GM12892 (cell line): ENCODE results near the gene ATRNL1.

Experiments used
- DNase-seq: peaks from one replicate; pipeline ENCODE4 v3.0.0; 2011; ENCODE audit not compliant: insufficient read length
- FAIRE-seq: peaks from 2 replicates; lab custom pipeline; 2011; peaks lifted over from hg19 to GRCh38; lab: Jason Lieb, UNC
- POLR2A ChIP-seq: IDR thresholded peaks from 2 replicates; pipeline ENCODE4 v1.6.1; 2011; ENCODE audit warnings: low read depth, low read length, control low read depth
- POLR2AphosphoS5 ChIP-seq: IDR thresholded peaks from 2 replicates; pipeline ENCODE4 v1.6.1; 2011; ENCODE audit warnings: low read depth, low read length, control low read depth
- TAF1 ChIP-seq: IDR thresholded peaks from 2 replicates; pipeline ENCODE4 v1.6.1; 2011; ENCODE audit warnings: low read depth, mild to moderate bottlenecking, control low read depth, low read length, borderline replicate concordance

Gene ATRNL1

DNA sequence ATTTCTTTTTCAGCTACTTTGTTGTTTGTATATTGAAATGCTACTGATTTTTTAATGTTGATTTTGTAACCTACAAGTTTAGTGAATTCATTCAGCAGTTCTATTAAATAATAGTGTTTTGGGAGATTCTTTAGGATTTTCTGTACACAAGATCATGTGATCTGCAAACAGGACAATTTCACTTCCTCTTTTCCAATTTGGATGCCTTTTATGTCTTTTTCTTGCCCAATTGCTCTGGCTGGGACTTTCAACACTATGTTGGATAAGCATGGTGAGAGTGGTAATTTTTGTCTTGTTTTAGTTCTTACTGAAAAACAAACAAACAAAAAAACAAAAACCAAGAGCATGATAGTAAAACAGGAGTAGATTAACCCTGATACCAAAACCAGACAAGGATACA lies 316.2 kb downstream of the ATRNL1 start:
- DNase-seq (no peak), FAIRE-seq (no peak)
- TF ChIP-seq TAF1 (no peak), POLR2A (no peak), POLR2AphosphoS5 (no peak)

- FAIRE-seq = no peak
Observed at GRCh38 chr10:115417585-115418265, 324.6 kb downstream of the ATRNL1 start.

GRCh38 chr10:115422624-115423023 lies 329.5 kb downstream of the ATRNL1 start:
- FAIRE-seq (no peak), DNase-seq (no peak)
- no peak for TF ChIP-seq POLR2AphosphoS5
- TF ChIP-seq TAF1 = no peak
- TF ChIP-seq POLR2A = no peak

More at GRCh38 chr10:115417585-115418265, 324.6 kb downstream of the ATRNL1 start:
- TF ChIP-seq TAF1 (no peak), POLR2AphosphoS5 (no peak), POLR2A (no peak)
- peak; percentile 5 for DNase-seq

GRCh38 chr10:115427611-115428010 lies 334.4 kb downstream of the ATRNL1 start:
- no peak for DNase-seq
- TF ChIP-seq POLR2A (no peak), POLR2AphosphoS5 (no peak), TAF1 (no peak)
- no peak for FAIRE-seq

DNA sequence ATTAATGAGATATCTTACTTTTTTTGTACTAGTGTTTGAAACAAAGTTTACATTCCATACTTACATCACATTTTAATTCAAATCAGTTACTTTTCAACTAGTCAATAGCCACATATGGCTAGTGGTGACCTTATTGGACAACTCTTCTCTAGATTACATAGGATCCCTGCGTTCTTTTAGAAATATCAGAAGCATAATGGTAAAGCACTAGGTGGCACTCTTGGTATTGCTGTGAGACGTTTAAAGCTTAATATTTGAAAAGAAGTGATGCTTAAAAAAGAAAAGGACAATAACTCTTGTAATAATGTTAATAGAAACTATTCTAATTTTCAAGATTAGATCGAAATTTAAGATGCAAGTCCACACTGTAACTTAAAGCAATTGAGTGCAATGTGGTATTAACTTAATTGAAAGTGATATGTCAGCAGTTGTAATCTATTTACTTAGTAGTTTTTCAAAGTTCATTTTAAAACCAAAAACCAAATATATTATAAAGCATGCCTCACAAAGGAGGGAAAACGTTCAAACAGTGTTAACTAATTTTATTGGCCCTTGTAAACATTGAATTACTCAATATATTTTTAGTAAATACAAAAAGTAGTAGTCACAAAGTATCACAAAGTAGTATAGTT lies 339.1 kb downstream of the ATRNL1 start:
- FAIRE-seq = no peak
- no peak for DNase-seq
- TF ChIP-seq TAF1 (no peak), POLR2AphosphoS5 (no peak), POLR2A (no peak)

- no peak for FAIRE-seq
- no peak for TF ChIP-seq TAF1
- TF ChIP-seq POLR2AphosphoS5 = no peak
- no peak for DNase-seq
Observed at GRCh38 chr10:115436999-115437398, 343.8 kb downstream of the ATRNL1 start.

DNA sequence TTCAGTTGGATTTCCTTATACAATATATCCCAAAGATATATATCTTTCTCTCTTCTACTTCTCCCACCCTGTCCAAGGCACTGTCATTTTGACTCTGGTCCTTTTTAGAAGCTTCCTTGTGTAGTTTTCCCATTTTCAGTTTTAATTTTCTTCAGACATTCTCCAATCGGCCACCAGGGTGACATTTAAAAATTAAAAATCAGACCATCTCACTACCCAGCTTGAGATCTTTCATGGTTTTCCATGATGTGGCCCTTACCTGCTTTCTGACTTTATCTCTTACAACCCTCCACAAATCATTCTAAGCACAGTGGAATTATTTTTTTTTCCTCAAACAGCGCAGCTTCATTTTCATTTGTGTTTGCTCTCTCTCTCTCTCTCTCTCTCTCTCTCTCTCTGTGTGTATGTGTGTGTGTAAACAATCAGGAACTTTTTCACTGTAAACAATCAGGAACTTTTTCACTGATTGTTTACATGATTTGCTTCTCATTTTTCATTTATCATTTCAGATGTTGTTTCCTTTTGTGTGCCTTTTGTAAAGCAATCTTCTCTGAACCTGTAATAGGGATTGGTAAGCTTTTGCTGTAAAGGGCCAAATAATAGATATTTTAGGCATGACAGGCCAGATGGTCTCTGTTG lies 348.9 kb downstream of the ATRNL1 start:
- TF ChIP-seq POLR2A (no peak), TAF1 (no peak)
- DNase-seq = no peak
- no peak for FAIRE-seq

DNA sequence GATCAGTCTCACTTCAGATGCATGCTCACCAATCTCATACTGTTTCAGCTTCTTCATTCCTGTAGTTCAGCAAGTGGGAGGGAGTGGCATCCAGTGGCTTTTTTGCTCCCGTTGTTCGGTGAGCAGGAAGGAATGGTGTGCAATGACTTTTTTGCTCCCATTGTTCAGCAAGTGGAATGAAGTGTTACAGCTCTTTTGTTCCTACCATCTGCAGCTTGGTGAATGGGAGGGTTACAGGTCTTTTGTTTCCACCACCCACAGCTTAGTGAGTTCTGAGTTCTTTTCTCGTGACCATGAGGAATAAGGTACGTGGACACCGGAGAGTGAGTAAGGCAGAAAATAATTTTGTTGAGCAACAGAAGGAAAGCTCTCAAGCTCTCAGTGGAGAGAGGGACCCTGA lies 363.6 kb downstream of the ATRNL1 start:
- DNase-seq (no peak), FAIRE-seq (no peak)
- no peak for TF ChIP-seq POLR2A
- no peak for TF ChIP-seq TAF1
- no peak for TF ChIP-seq POLR2AphosphoS5

DNA sequence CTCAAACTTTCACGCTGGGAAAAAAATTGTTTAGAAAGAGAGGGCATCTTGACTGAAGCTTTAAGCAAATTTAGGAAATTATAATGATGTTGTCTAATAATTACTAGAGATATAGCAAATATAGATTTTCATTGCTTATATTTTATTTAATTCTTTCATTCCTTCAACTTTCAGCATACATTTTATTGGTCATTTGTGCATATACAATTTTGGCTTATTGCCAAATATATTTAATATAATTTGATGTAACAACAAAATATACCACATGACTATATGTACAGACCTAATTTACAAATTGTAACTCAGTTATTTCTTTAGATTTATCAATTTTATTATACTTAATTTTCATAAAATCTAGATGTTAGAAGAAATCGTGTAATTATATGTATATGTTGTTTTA lies 390.1 kb downstream of the ATRNL1 start:
- TF ChIP-seq POLR2A (no peak), POLR2AphosphoS5 (no peak), TAF1 (no peak)
- no peak for FAIRE-seq
- no peak for DNase-seq

GRCh38 chr10:115491526-115492140 lies 398.5 kb downstream of the ATRNL1 start:
- FAIRE-seq (no peak), DNase-seq (no peak)
- TF ChIP-seq POLR2A (no peak), TAF1 (no peak), POLR2AphosphoS5 (no peak)

DNA sequence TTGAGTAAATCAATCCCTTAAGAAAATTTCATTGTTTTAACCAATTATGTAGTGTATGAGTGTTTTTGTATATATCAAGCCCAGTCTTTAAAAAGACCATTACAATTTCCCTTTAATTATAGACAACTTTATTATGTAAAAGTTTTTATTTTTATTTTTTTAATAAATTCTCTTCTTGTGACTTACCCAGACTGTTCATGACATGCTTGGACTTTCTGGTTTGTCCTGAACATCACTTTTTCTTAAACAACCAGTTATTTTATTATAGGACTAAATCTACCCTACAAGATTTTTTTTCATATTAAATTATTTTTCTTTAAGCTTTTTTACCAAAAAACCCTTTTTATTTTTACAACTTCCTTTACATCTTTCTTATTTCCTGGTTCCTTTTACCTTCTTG lies 410.4 kb downstream of the ATRNL1 start:
- no peak for FAIRE-seq
- no peak for DNase-seq
- no peak for TF ChIP-seq POLR2A
- TF ChIP-seq TAF1 = no peak
- TF ChIP-seq POLR2AphosphoS5 = no peak

DNA sequence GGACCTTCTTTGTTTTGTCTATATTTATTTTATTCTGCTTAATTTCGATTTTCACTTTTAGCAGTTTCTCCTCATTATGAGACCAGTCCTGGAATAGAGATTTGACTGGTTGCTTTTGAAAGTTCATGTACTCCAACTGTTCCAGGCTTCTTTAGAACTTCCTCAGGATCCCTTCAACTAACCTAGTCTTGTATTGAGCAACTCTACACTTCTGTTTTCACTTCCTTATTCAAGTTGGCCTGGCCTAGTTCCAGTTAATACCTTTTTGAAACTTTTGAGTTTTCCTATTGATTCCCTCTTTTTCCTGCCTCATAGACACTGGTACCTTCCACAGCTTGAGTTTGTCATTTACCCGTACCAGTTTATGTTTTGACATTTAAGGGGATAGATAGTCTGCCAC lies 421.7 kb downstream of the ATRNL1 start:
- FAIRE-seq = no peak
- DNase-seq = no peak
- TF ChIP-seq POLR2A (no peak), TAF1 (no peak), POLR2AphosphoS5 (no peak)
